ENCODE measurements around the gene SIGLEC1.

- TF ChIP-seq CTCF (IDR thresholded peaks at IDR 0.05; ENCODE audit: low read length) (no peak), EZH2phosphoT487 (IDR thresholded peaks at IDR 0.05; ENCODE audit: low read length) (no peak), EZH2 (optimal IDR thresholded peaks at IDR 0.05; ENCODE audit: low read depth, low read length) (no peak)
Measured at GRCh38 chr20:3723284-3723683, 10.9 kb upstream of the SIGLEC1 start.

Data from MM.1S (cell line).